ENCODE measurements around the gene GPATCH1.

Gene GPATCH1

DNA sequence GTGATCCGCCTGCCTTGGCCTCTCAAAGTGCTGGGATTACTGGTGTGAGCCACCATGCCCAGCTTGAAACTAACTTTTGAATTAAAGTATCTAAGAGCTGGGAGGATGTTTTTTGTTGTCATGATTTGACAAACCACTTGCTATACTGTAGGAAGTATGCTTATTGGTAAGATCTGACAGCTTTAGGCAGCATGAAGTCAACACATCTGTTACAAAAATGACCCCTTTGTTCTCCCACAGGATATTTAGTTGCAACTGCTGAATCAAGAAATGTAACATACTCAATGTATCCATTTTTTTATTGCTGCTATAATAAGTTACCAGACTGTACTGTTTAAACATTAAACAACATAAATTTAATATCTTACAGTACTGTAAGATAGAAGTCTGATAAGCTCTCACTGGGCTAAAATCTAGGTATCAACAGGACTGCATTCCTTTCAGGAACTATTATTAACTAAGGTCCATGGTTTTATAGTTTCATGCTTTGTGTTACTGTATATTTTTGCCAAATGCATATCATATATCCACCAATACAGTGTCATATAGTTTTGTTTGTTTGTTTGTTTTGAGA is 90.3 kb downstream of the GPATCH1 start:
- peaks cover 16% of the 10 kb centered on the region for H3K4me1 Mint-ChIP-seq (ENCODE audit: low read depth)
- peaks cover 15% of the 10 kb centered on the region for H3K36me3 Mint-ChIP-seq (ENCODE audit: low read depth)
- H3K27ac Mint-ChIP-seq = no peak overlapping the region

GRCh38 chr19:33171916-33172359 is 91.0 kb downstream of the GPATCH1 start:
- Mint-ChIP-seq H3K27me3 (ENCODE audit: low read depth) (peaks cover 3% of the 10 kb centered on the region), H3K4me3 (no peak overlapping the region), H3K27ac (no peak overlapping the region), H3K36me3 (ENCODE audit: low read depth) (peaks cover 15% of the 10 kb centered on the region), H3K4me1 (ENCODE audit: low read depth) (peaks cover 19% of the 10 kb centered on the region), H3K9me3 (peaks cover 19% of the 10 kb centered on the region)
- DNase-seq (ENCODE audit: low spot score) = no peak

More for the DNA sequence above, 90.3 kb downstream of the GPATCH1 start:
- H3K27me3 Mint-ChIP-seq (ENCODE audit: low read depth) = no peaks in the 10 kb centered on the region
- no peak for DNase-seq (ENCODE audit: low spot score)
- no peak overlapping the region for H3K4me3 Mint-ChIP-seq
- peaks cover 19% of the 10 kb centered on the region for H3K9me3 Mint-ChIP-seq

GRCh38 chr19:33174186-33174585 is 93.2 kb downstream of the GPATCH1 start:
- peaks cover 25% of the 10 kb centered on the region for H3K4me1 Mint-ChIP-seq (ENCODE audit: low read depth)
- H3K27me3 Mint-ChIP-seq (ENCODE audit: low read depth) = peaks cover 9% of the 10 kb centered on the region
- H3K4me3 Mint-ChIP-seq = no peak overlapping the region
- H3K36me3 Mint-ChIP-seq (ENCODE audit: low read depth) = peaks cover 7% of the 10 kb centered on the region
- no peak overlapping the region for H3K27ac Mint-ChIP-seq
- DNase-seq (ENCODE audit: low spot score) = no peak
- H3K9me3 Mint-ChIP-seq = peaks cover 2% of the 10 kb centered on the region

DNA sequence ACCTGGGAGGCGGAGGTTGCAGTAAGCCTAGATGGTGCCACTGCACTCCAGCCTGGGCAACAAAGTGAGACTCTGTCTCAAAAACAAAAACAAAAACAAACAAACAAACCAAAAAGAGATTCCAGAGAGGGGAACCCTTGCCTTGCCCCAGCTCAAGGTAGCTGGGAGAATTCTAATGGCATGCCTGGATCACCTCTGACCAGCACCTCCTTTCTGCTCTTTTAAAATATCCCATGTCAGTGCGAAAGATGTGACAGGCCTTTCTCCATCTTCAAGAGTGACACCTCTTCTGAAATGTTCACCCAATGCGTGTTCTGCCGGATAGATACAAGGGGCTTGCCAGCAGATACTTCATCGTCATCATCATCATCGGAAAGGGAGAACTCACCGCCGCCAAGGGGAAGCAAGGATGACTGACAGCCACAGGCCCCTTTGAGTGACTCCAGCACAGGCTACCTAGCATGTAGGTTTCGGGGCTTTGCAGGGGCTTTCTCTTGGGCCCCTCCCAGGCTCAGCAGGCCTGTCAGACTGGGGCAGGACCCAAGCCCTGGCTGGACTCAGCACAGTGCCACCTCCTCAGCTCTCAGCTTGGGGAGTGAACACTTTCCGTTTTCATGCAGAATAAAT is 94.3 kb downstream of the GPATCH1 start:
- peaks cover 6% of the 10 kb centered on the region for H3K36me3 Mint-ChIP-seq (ENCODE audit: low read depth)
- H3K4me1 Mint-ChIP-seq (ENCODE audit: low read depth) = peaks cover 28% of the 10 kb centered on the region
- DNase-seq (ENCODE audit: low spot score) = no peak
- peak overlapping the region; percentile 95 for H3K4me3 Mint-ChIP-seq
- H3K27ac Mint-ChIP-seq = peak overlapping the region; percentile 41
- no peaks in the 10 kb centered on the region for H3K9me3 Mint-ChIP-seq
- H3K27me3 Mint-ChIP-seq (ENCODE audit: low read depth) = peaks cover 12% of the 10 kb centered on the region

DNA sequence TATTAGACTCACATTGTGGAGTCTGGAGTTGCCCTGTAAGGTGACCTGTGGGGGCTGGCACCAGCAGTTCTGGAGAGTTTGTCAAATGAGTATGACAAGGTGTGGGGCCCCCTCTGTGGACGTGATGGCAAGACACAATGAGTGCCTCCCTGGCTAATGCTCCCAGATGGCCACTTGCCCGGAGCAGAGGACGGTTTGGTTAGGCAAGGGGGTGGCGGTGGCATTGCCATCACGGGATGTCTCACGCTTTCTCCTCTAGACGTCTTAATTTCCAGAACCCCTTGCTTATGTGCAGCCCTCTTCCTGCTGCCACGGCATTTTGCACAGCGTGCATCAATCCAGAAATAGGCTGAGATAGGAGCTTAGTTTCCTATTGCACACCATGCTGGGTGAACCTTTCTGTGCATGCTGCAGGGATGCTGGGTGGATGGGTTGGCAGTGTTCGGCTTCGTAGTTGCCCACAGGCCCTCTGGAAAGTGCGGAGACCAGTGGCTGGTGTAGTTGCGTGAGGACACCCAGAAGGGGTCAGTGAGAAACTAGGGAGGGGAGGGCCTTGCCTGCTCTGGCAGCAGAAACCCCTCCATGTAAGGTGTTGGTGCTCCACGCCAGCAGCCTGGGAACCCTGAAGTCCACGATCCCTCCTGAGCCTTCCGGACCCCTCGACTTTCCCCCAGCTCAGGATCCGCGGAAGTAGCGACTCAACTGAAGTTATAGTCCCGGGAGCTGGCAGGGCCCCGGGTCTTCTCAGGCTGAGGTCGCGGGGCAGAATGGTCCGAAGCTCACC is 95.1 kb downstream of the GPATCH1 start:
- Mint-ChIP-seq H3K27me3 (ENCODE audit: low read depth) (peaks cover 12% of the 10 kb centered on the region), H3K4me1 (ENCODE audit: low read depth) (peaks cover 28% of the 10 kb centered on the region), H3K4me3 (peak overlapping the region; percentile 95), H3K9me3 (no peaks in the 10 kb centered on the region), H3K36me3 (ENCODE audit: low read depth) (peaks cover 6% of the 10 kb centered on the region), H3K27ac (peak overlapping the region; percentile 93)
- no peak for DNase-seq (ENCODE audit: low spot score)

GRCh38 chr19:33176670-33177416 is 95.9 kb downstream of the GPATCH1 start:
- Mint-ChIP-seq H3K4me1 (ENCODE audit: low read depth) (peaks cover 28% of the 10 kb centered on the region), H3K4me3 (peak overlapping the region; percentile 95), H3K27me3 (ENCODE audit: low read depth) (peaks cover 12% of the 10 kb centered on the region), H3K27ac (peak overlapping the region; percentile 93), H3K9me3 (no peaks in the 10 kb centered on the region), H3K36me3 (ENCODE audit: low read depth) (peaks cover 6% of the 10 kb centered on the region)
- DNase-seq (ENCODE audit: low spot score) = peak; percentile 98

- H3K4me1 Mint-ChIP-seq (ENCODE audit: low read depth) = peaks cover 24% of the 10 kb centered on the region
- peaks cover 12% of the 10 kb centered on the region for H3K27me3 Mint-ChIP-seq (ENCODE audit: low read depth)
- no peak for DNase-seq (ENCODE audit: low spot score)
- H3K36me3 Mint-ChIP-seq (ENCODE audit: low read depth) = peaks cover 4% of the 10 kb centered on the region
- H3K9me3 Mint-ChIP-seq = no peaks in the 10 kb centered on the region
- H3K27ac Mint-ChIP-seq = peak overlapping the region; percentile 77
- peak overlapping the region; percentile 95 for H3K4me3 Mint-ChIP-seq
Observed at GRCh38 chr19:33177417-33177979, 96.5 kb downstream of the GPATCH1 start.
